ENCODE measurements around the gene HMGCR. TPM values are rescaled to one million over a fixed set of nuclear protein-coding genes. Genes with fewer than 3 reads are reported as not detected.

The HMGCR gene
- total RNA-seq, 1 donor from 2014 or later, result 362 TPM

DNA sequence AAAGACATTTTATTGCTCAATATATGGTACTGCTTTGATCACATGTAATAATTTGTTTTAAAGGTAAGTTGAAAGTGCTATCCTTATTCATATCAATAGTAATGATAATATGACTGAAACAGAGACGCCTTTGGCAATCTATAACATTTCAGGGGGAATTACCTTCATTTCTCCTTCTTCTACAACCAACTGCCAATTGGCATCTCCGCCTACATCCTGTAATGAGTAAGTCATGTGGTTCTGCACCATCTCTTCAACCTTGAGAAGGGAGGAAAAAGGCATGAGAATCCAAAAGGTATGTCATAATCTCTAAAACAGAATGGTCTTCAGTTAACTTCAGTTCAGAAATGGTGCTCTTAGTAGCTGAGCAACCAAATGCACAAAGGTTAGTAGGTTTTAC is 52.4 kb downstream of the HMGCR start:
- Mint-ChIP-seq H3K27ac (ENCODE audit: unreplicated experiment) (no peak overlapping the region), H3K9me3 (ENCODE audit: unreplicated experiment) (no peaks in the 10 kb centered on the region), H3K36me3 (ENCODE audit: unreplicated experiment) (no peaks in the 10 kb centered on the region), H3K27me3 (ENCODE audit: unreplicated experiment) (no peaks in the 10 kb centered on the region), H3K4me3 (ENCODE audit: unreplicated experiment) (no peak overlapping the region), H3K4me1 (ENCODE audit: low read depth, unreplicated experiment) (no peaks in the 10 kb centered on the region)
- DNase-seq, result no peak
- TF ChIP-seq, protein P1, sequence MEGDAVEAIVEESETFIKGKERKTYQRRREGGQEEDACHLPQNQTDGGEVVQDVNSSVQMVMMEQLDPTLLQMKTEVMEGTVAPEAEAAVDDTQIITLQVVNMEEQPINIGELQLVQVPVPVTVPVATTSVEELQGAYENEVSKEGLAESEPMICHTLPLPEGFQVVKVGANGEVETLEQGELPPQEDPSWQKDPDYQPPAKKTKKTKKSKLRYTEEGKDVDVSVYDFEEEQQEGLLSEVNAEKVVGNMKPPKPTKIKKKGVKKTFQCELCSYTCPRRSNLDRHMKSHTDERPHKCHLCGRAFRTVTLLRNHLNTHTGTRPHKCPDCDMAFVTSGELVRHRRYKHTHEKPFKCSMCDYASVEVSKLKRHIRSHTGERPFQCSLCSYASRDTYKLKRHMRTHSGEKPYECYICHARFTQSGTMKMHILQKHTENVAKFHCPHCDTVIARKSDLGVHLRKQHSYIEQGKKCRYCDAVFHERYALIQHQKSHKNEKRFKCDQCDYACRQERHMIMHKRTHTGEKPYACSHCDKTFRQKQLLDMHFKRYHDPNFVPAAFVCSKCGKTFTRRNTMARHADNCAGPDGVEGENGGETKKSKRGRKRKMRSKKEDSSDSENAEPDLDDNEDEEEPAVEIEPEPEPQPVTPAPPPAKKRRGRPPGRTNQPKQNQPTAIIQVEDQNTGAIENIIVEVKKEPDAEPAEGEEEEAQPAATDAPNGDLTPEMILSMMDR (IDR thresholded peaks at IDR 0.05; ENCODE audit: partially characterized antibody, unreplicated experiment), result no peak

DNA sequence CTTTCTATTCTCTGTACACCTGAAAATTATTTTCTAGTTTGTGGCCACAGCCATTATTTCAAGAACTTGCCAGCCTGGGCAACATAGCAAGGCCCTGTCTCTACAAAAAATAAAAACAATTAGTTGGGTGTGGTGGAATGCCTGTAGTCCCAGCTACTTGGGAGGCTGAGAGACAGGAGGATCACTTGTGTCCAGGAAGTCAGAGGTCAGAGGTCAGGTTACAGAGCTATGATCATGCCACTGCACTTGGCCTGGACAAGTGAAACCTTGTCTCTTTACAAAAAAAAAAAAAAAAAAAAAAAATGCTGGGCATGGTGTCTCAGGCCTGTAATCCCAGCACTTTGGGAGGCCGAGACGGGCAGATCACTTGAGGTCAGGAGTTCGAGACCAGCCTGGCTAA is 58.3 kb downstream of the HMGCR start:
- TF ChIP-seq, protein P1 (IDR thresholded peaks at IDR 0.05; ENCODE audit: partially characterized antibody, unreplicated experiment), result no peak
- Mint-ChIP-seq H3K36me3 (ENCODE audit: unreplicated experiment) (no peaks in the 10 kb centered on the region), H3K4me3 (ENCODE audit: unreplicated experiment) (no peak overlapping the region), H3K27ac (ENCODE audit: unreplicated experiment) (no peak overlapping the region), H3K9me3 (ENCODE audit: unreplicated experiment) (no peaks in the 10 kb centered on the region), H3K27me3 (ENCODE audit: unreplicated experiment) (no peaks in the 10 kb centered on the region), H3K4me1 (ENCODE audit: low read depth, unreplicated experiment) (no peaks in the 10 kb centered on the region)
- DNase-seq, result no peak

DNA sequence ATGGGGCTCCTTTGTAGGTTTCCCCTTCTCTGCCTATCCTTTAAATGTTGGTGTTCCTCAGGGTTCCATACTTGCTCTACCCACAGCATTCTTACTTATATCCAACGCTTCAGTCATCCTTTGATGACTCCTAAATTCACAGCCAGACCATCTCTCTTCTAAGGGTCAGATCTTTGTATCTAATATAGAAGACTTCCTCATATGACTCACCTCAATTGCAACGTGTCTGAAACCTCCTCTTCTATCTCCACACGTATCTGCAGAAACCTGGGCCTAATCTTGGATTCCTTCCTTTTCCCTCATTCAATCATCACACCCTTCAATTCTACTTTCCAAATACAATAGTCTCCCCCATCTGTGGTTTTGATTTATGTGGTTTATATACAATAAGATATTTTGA is 68.3 kb downstream of the HMGCR start:
- H3K9me3 Mint-ChIP-seq (ENCODE audit: unreplicated experiment), result no peaks in the 10 kb centered on the region
- DNase-seq, result no peak
- peaks cover 2% of the 10 kb centered on the region for H3K27me3 Mint-ChIP-seq (ENCODE audit: unreplicated experiment)
- no peaks in the 10 kb centered on the region for H3K36me3 Mint-ChIP-seq (ENCODE audit: unreplicated experiment)
- H3K4me3 Mint-ChIP-seq (ENCODE audit: unreplicated experiment), result no peak overlapping the region
- TF ChIP-seq, protein P1 (IDR thresholded peaks at IDR 0.05; ENCODE audit: partially characterized antibody, unreplicated experiment), result no peak
- H3K27ac Mint-ChIP-seq (ENCODE audit: unreplicated experiment), result no peak overlapping the region
- no peaks in the 10 kb centered on the region for H3K4me1 Mint-ChIP-seq (ENCODE audit: low read depth, unreplicated experiment)

Other genes starting within 250 kb of the HMGCR start
- 0.42 TPM for gene ANKRD31, start 100.3 kb upstream of the HMGCR start, total RNA-seq (ENCODE audit: unreplicated experiment)
- 45.4 TPM for gene CERT1, start 174.4 kb downstream of the HMGCR start, total RNA-seq (ENCODE audit: unreplicated experiment)
- 28.9 TPM for gene POLK, start 174.7 kb downstream of the HMGCR start, total RNA-seq (ENCODE audit: unreplicated experiment)

All from glutamatergic neuron (in vitro differentiated cells).